HG02970 (cell line): Measurements from ENCODE around the gene APMAP.

Experiments
- ATAC-seq: cut with Tn5 transposase; IDR thresholded peaks from one replicate; pipeline ENCODE4 v1.9.1; 2021; ENCODE audit warnings: mild to moderate bottlenecking, moderate library complexity, moderate number of reproducible peaks; ENCODE audit not compliant: unreplicated experiment, low FRiP score

The APMAP gene

DNA sequence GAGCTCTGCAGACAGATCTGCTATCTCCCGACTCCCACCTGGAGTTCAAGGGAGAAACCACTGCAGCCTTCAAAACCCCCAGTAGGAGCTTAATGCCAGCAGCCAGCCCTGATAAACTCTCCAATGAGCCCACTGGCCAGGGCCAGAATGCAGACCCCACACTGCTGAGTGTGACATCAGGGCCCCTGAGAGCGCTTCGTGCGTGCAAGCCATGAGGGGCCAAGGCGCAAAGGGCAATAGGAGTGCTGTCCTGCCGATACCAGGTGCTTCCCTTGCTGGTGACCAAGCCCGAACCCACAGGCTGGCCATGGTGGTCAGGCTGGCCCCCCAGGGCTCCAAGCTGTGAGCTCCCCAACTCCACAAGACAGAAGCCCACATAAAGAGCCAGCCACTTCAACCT, 76.7 kb downstream of the APMAP start:
- ATAC-seq: no peak

DNA sequence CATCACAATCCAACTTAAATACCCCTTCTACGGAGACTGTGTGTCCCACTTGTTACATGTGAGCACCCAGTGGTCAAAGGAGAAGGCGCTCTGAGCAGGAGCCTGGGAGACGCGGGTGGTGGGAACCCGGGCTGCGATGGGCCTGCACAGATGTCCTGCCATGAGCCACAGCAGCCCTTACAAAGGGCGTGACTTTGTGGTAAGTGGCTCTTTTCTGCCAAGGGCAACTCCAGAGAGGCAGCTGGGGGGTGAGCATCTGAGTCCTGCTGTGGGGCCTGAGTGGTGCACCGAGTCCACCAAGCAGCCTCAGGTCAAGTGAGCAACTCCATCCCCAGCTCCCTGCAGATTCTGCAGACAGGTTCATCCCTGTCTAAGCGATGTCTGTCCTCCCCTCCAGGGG, 77.1 kb downstream of the APMAP start:
- no peak for ATAC-seq

- no peak for ATAC-seq
Measured at GRCh38 chr20:24914388-24915241, 77.9 kb downstream of the APMAP start.

DNA sequence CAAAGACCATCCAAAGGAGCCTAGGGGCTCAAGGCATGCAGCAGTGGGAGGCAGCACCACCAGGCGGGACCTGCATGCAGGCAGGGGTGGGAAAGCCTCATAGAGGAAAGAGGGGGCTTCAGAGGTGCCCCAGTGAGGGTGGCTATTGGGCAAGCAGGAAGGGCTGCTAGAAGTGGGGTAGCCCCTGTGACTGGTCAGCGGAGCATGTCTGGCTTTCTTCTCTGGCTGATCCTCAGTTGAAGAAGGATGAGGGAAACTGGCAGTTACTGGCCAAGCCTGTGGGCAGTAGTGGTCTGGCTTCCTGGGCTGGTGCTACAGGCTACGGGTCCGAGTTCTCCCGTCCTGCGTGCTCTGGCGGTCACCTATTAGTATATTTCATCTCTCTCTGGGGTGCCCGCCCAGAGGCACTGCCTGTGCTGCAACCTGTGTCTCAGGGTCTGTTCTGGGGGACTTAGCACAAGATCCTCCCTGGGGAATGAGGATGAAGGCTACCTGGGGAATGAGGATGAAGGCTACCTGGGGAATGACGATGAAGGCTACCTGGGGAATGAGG, 79.4 kb downstream of the APMAP start:
- ATAC-seq: no peak
